Panc1 (cell line): Measurements from ENCODE around the gene LPP. TPM values are rescaled to one million over a fixed set of nuclear protein-coding genes. Genes with fewer than 3 reads are reported as not detected.

Experiments used
- ATAC-seq: fragments of 200-7000 bp; cut with Tn5 transposase; 2 replicates; pipeline ENCODE4 v1.9.1; 2020; ENCODE audit warnings: mild to moderate bottlenecking, moderate library complexity
- BruUV-seq: library from RNA; stranded (reverse); fragments of 400-500 nt; replicated peaks from 2 replicates; lab custom pipeline; 2021; lab: Mats Ljungman, UMichigan
- CTCF ChIA-PET: fragments of 300-600 bp; sonication (Branson Sonifier 250); formaldehyde crosslinking; loops from one replicate; lab custom pipeline; 2022; ENCODE audit warnings: antibody characterized with exemption; lab: Charles Lee
- POLR2A ChIA-PET: fragments of 300-600 bp; sonication (Branson Sonifier 250); formaldehyde crosslinking; loops from one replicate; lab custom pipeline; 2022; ENCODE audit warnings: antibody characterized with exemption; lab: Charles Lee
- DNase-seq: peaks from one replicate; pipeline ENCODE4 v3.0.0-alpha.2; 2010; ENCODE audit warnings: low read depth, low spot score
- H3K27ac ChIP-seq: 2 replicates; pipeline ENCODE4 v1.5.1; 2011; ENCODE audit warnings: mild to moderate bottlenecking, low read length, inconsistent platforms
- H3K27me3 ChIP-seq: fragments of 200-500 bp; sonication (Bioruptor generic); 2 replicates; pipeline ENCODE4 v1.6.0; 2014; ENCODE audit warnings: low read length, inconsistent platforms; ENCODE audit not compliant: control insufficient read depth, insufficient read depth
- H3K36me3 ChIP-seq: fragments of 200-500 bp; sonication (Bioruptor generic); 2 replicates; pipeline ENCODE4 v1.5.1; 2014; ENCODE audit warnings: inconsistent platforms, mild to moderate bottlenecking, low read length, moderate library complexity; ENCODE audit not compliant: control insufficient read depth, insufficient read depth
- H3K4me1 ChIP-seq: 2 replicates; pipeline ENCODE4 v1.5.1; 2011; ENCODE audit warnings: inconsistent platforms, mild to moderate bottlenecking, low read length, moderate library complexity; ENCODE audit not compliant: control insufficient read depth, insufficient read depth
- H3K4me3 ChIP-seq, 2 experiments: 2 replicates each; pipeline ENCODE4 v1.5.1; 2011 to 2012; ENCODE audit warnings: low read depth in 2 of 2, low read length in 2 of 2, mild to moderate bottlenecking in 2 of 2, inconsistent platforms in 1 of 2, moderate library complexity in 1 of 2
- H3K9me3 ChIP-seq: fragments of 200-500 bp; sonication (Bioruptor generic); 2 replicates; pipeline ENCODE4 v1.5.1; 2014; ENCODE audit warnings: low read depth, mild to moderate bottlenecking, inconsistent platforms, low read length, moderate library complexity; ENCODE audit not compliant: control insufficient read depth, insufficient read depth
- POLR2AphosphoS5 ChIP-seq: IDR thresholded peaks from 2 replicates; pipeline ENCODE4 v1.6.1; 2012; ENCODE audit warnings: mild to moderate bottlenecking, low read depth, low read length, moderate library complexity
- SIN3A ChIP-seq: IDR thresholded peaks from 2 replicates; pipeline ENCODE4 v1.6.1; 2012; ENCODE audit warnings: low read depth, mild to moderate bottlenecking, low read length, moderate library complexity, borderline replicate concordance; ENCODE audit not compliant: insufficient read depth
- TCF7L2 ChIP-seq: IDR thresholded peaks from 2 replicates; pipeline ENCODE4 v1.6.1; 2011; ENCODE audit warnings: mild to moderate bottlenecking, low read depth, low read length, inconsistent platforms
- in situ Hi-C: cut with HindIII; loops from 2 replicates; pipeline ENCODE4 v1.10.0; 2016; ENCODE audit warnings: low sequenced_read_pairs, low pct_unique_long_range_greater_than_20kb
- intact Hi-C: fragments of 100-400 bp; cut with micrococcal nuclease; formaldehyde crosslinking; loops from one replicate; pipeline ENCODE4 v1.10.0; 2022; ENCODE audit not compliant: unreplicated experiment
- total RNA-seq: library from RNA; stranded (reverse); gene quantifications from one replicate; pipeline ENCODE4 v1.2.1, GENCODE V29; 2021; ENCODE audit not compliant: unreplicated experiment
- TF ChIP-seq, protein P1 (sequence below): fragments of 450-650 bp; IDR thresholded peaks from 2 replicates; pipeline ENCODE4 v1.5.1; 2017; ENCODE audit warnings: mild to moderate bottlenecking
- TF ChIP-seq, protein P2 (sequence below), 2 experiments: IDR thresholded peaks; 2 replicates each; pipeline ENCODE4 v1.6.1; 2011 to 2012; ENCODE audit warnings: low read depth in 2 of 2, control low read depth in 1 of 2, low read length in 1 of 2, mild to moderate bottlenecking in 1 of 2, moderate library complexity in 1 of 2; ENCODE audit not compliant: insufficient read depth in 1 of 2

The LPP gene
- total RNA-seq, 1 experiment from 2014 or later, result 90.0 TPM

DNA sequence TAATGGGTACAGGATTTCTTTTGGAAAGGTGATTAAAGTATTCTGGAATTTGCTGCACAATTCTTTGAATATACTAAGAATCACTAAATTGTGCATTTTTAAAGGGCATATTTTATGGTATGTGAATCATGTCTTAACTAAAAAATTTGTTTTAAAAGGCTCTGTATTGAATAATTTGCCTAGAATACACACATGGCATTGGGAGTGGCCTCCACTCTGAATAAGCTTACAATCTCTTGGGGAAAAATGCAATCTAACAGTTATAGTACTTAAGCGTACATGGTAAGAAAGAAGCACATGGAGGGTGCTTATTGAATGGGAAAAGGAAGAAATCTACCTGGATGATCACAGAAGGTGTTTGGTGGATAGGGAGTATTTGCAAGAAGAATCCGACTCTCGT is 385.1 kb downstream of the LPP start:
- Histone ChIP-seq H3K9me3 (no peaks in the 10 kb centered on the region), H3K27me3 (no peaks in the 10 kb centered on the region), H3K27ac (no peak overlapping the region), H3K4me1 (no peaks in the 10 kb centered on the region), H3K36me3 (no peaks in the 10 kb centered on the region), H3K4me3 (no peak overlapping the region)
- no TSS peak for BruUV-seq
- CTCF ChIA-PET, result no interaction called here
- ATAC-seq (no peak), DNase-seq (no peak)
- TF ChIP-seq, protein P1, sequence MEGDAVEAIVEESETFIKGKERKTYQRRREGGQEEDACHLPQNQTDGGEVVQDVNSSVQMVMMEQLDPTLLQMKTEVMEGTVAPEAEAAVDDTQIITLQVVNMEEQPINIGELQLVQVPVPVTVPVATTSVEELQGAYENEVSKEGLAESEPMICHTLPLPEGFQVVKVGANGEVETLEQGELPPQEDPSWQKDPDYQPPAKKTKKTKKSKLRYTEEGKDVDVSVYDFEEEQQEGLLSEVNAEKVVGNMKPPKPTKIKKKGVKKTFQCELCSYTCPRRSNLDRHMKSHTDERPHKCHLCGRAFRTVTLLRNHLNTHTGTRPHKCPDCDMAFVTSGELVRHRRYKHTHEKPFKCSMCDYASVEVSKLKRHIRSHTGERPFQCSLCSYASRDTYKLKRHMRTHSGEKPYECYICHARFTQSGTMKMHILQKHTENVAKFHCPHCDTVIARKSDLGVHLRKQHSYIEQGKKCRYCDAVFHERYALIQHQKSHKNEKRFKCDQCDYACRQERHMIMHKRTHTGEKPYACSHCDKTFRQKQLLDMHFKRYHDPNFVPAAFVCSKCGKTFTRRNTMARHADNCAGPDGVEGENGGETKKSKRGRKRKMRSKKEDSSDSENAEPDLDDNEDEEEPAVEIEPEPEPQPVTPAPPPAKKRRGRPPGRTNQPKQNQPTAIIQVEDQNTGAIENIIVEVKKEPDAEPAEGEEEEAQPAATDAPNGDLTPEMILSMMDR, result no peak
- no peak for TF ChIP-seq POLR2AphosphoS5
- TF ChIP-seq, protein P2, sequence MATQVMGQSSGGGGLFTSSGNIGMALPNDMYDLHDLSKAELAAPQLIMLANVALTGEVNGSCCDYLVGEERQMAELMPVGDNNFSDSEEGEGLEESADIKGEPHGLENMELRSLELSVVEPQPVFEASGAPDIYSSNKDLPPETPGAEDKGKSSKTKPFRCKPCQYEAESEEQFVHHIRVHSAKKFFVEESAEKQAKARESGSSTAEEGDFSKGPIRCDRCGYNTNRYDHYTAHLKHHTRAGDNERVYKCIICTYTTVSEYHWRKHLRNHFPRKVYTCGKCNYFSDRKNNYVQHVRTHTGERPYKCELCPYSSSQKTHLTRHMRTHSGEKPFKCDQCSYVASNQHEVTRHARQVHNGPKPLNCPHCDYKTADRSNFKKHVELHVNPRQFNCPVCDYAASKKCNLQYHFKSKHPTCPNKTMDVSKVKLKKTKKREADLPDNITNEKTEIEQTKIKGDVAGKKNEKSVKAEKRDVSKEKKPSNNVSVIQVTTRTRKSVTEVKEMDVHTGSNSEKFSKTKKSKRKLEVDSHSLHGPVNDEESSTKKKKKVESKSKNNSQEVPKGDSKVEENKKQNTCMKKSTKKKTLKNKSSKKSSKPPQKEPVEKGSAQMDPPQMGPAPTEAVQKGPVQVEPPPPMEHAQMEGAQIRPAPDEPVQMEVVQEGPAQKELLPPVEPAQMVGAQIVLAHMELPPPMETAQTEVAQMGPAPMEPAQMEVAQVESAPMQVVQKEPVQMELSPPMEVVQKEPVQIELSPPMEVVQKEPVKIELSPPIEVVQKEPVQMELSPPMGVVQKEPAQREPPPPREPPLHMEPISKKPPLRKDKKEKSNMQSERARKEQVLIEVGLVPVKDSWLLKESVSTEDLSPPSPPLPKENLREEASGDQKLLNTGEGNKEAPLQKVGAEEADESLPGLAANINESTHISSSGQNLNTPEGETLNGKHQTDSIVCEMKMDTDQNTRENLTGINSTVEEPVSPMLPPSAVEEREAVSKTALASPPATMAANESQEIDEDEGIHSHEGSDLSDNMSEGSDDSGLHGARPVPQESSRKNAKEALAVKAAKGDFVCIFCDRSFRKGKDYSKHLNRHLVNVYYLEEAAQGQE (IDR thresholded peaks at IDR 0.05; ENCODE audit: insufficient read depth in 1 of 2, low read depth in 2 of 2, low read length in 1 of 2), result no peak
- TF ChIP-seq SIN3A, result no peak
- TF ChIP-seq TCF7L2, result no peak
- POLR2A ChIA-PET, result no interaction called here
- in situ Hi-C loops, result no loop called here
- intact Hi-C loops, result no loop called here

DNA sequence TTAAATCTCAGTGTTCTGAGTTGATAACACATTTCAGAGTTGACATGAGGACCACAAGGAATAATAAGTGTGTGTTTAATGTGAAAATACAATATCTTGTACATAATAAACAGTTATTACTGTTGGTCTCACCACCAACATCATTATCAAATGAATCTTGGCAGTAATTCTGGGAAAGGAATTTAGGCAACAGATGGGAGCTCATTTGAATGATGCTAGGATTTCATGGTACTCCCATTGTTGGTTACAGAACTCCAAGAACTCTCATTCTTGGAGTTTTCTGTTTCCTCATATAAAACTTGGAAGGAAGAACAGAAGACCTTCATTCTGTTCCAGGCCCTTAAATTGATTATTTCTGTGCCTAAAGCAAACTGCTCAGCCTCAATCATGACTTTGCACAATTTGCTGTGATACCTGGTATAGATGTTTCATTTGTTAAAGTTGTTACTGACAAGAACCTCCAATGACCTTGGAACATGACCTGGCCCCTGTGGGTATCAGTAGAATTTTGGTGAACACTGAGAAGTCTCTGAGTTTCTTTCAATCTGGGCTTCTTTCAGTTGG is 385.8 kb downstream of the LPP start:
- DNase-seq (no peak), ATAC-seq (no peak)
- H3K9me3 ChIP-seq, result no peaks in the 10 kb centered on the region
- no TSS peak for BruUV-seq
- POLR2A ChIA-PET, result no interaction called here
- H3K27me3 ChIP-seq, result no peaks in the 10 kb centered on the region
- no peak for TF ChIP-seq TCF7L2
- TF ChIP-seq, protein P2 (IDR thresholded peaks at IDR 0.05; ENCODE audit: insufficient read depth in 1 of 2, low read depth in 2 of 2, low read length in 1 of 2), result no peak
- TF ChIP-seq, protein P1, result no peak
- TF ChIP-seq POLR2AphosphoS5, result no peak
- TF ChIP-seq SIN3A, result no peak
- intact Hi-C loops, result no loop called here
- no peaks in the 10 kb centered on the region for H3K4me1 ChIP-seq
- CTCF ChIA-PET, result no interaction called here
- in situ Hi-C loops, result no loop called here
- no peak overlapping the region for H3K27ac ChIP-seq
- H3K36me3 ChIP-seq, result no peaks in the 10 kb centered on the region
- no peak overlapping the region for H3K4me3 ChIP-seq
